Gastroesophageal sphincter (tissue), 3 donors: ENCODE data around the gene MINDY3.

Source experiments
- EP300 ChIP-seq: sonication (generic); formaldehyde crosslinking; IDR thresholded peaks from one replicate; pipeline ENCODE4 v1.6.1; 2017; ENCODE audit warnings: antibody characterized with exemption, mild to moderate bottlenecking
- POLR2A ChIP-seq, 2 donors: fragments of 450-650 bp; IDR thresholded peaks; one replicate each; pipeline ENCODE4 v1.6.1; 2017; ENCODE audit warnings: antibody characterized with exemption in 2 of 2, mild to moderate bottlenecking in 2 of 2, moderate library complexity in 1 of 2
- TF ChIP-seq, protein P1 (sequence below), 4 experiments: fragments of 200-600 bp in 2 of 4; fragments of 450-650 bp in 2 of 4; sonication (generic) in 1 of 4; IDR thresholded peaks; one replicate each; pipeline ENCODE4 v1.5.1; 2017 to 2019; ENCODE audit warnings: antibody characterized with exemption in 4 of 4, mild to moderate bottlenecking in 2 of 4, moderate library complexity in 2 of 4

DNA sequence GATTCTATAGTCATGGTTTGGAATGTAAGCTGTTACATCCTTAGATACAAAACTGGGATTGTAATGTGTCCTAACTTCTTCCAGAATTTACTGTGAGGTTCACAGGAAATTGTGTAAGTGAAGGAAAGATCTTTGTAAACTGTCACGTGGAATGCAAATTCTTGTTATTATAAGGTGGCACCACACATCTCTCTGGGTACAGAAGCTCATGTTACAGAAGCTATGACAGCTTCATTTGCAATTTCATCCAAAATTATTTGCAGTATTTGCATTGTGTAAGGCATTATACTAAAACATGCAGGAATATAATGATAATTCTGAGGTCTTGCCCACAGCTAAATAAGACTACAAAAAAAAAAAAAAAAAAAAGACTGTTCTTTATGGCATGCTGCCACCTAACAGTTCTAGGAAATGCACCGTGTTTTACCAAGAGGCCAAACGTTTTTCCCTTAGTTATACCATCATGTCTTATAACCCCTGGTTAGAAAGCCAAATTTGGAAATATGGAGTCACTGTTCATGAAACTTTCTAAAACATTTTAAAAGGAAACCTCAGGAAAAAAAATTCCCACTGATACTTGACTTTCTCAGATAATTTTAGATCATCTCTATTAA, 17.6 kb downstream of the MINDY3 start:
- TF ChIP-seq, protein P1, sequence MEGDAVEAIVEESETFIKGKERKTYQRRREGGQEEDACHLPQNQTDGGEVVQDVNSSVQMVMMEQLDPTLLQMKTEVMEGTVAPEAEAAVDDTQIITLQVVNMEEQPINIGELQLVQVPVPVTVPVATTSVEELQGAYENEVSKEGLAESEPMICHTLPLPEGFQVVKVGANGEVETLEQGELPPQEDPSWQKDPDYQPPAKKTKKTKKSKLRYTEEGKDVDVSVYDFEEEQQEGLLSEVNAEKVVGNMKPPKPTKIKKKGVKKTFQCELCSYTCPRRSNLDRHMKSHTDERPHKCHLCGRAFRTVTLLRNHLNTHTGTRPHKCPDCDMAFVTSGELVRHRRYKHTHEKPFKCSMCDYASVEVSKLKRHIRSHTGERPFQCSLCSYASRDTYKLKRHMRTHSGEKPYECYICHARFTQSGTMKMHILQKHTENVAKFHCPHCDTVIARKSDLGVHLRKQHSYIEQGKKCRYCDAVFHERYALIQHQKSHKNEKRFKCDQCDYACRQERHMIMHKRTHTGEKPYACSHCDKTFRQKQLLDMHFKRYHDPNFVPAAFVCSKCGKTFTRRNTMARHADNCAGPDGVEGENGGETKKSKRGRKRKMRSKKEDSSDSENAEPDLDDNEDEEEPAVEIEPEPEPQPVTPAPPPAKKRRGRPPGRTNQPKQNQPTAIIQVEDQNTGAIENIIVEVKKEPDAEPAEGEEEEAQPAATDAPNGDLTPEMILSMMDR (IDR thresholded peaks at IDR 0.05): no peak
- no peak for TF ChIP-seq EP300
- TF ChIP-seq POLR2A (IDR thresholded peaks at IDR 0.05): no peak
